ENCODE measurements around the gene SRGAP1. TPM values are rescaled to one million over a fixed set of nuclear protein-coding genes. Genes with fewer than 3 reads are reported as not detected.
A peak's percentile ranks its signal among the peaks of the same experiment; 100 is the strongest.

Gene SRGAP1
- total RNA-seq, 1 donor from 2014 or later: 3.0 TPM

DNA sequence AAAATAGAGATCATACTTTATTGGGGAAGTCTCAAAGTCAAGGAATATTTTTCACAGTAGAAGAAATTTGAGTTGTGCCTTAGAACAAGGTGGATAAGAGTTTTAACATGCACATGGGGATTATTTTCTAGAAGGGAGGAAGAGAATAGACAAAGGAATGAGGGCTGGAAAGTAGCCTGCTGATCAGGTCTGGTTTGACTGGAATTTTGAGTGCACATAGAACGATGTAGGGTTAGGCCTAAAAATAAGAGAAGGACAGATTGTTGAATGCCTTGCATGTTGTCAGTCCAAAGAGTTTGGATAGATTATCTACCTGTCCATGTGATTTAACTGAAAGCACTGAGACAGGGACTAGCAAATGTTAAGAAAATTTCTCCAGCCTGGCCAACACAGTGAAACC lies 87.2 kb downstream of the SRGAP1 start:
- no peak overlapping the region for H3K27ac ChIP-seq
- Mint-ChIP-seq H3K9me3 (peaks cover 9% of the 10 kb centered on the region), H3K4me3 (no peak overlapping the region), H3K36me3 (peaks cover 7% of the 10 kb centered on the region), H3K27ac (peak overlapping the region; percentile 32), H3K4me1 (no peaks in the 10 kb centered on the region), H3K27me3 (ENCODE audit: insufficient read depth, low read depth) (no peaks in the 10 kb centered on the region)
- H3K36me3 ChIP-seq: no peaks in the 10 kb centered on the region
- no peaks in the 10 kb centered on the region for H3F3A ChIP-seq (ENCODE audit: low read depth)
- no peaks in the 10 kb centered on the region for H3K9me3 ChIP-seq (ENCODE audit: low read depth)
- no peak overlapping the region for H3K4me3 ChIP-seq
- H3K4me2 ChIP-seq: no peak overlapping the region
- H3K4me1 ChIP-seq: no peaks in the 10 kb centered on the region
- no peak overlapping the region for H3K9ac ChIP-seq
- TF ChIP-seq EZH2 (IDR thresholded peaks at IDR 0.05): no peak
- no peaks in the 10 kb centered on the region for H4K20me1 ChIP-seq (ENCODE audit: low read depth)
- H2AFZ ChIP-seq (replicated peaks): no peak overlapping the region
- H3K79me2 ChIP-seq (ENCODE audit: low read depth): no peaks in the 10 kb centered on the region
- no peaks in the 10 kb centered on the region for H3K27me3 ChIP-seq
- no peak for DNase-seq (ENCODE audit: low spot score)

DNA sequence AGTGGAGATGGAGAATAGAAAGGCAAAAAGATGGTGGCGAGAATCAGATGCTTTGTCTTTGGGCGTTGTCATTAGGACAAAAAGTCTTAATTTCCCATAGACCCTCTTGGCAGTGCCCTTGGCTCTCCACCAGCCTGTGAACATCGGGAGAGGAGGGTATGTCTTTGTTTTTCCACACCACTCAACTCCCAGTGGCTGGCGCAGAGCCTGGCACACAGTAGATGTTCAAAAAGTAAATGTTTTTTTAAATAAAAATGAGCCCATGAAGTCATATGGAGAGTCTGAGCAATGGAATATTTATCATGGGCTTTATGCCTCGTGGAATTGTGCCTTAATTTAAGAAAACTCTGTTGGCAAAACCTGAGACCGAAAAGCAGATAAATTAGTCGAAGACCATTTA lies 90.4 kb downstream of the SRGAP1 start:
- DNase-seq (ENCODE audit: low spot score): no peak
- no peaks in the 10 kb centered on the region for H3K36me3 ChIP-seq
- H3K9me3 ChIP-seq (ENCODE audit: low read depth): no peaks in the 10 kb centered on the region
- H3K9me3 Mint-ChIP-seq: peaks cover 4% of the 10 kb centered on the region
- no peaks in the 10 kb centered on the region for H3F3A ChIP-seq (ENCODE audit: low read depth)
- H3K4me1 Mint-ChIP-seq: peaks cover 11% of the 10 kb centered on the region
- H3K4me2 ChIP-seq: no peak overlapping the region
- H4K20me1 ChIP-seq (ENCODE audit: low read depth): no peaks in the 10 kb centered on the region
- no peak overlapping the region for H2AFZ ChIP-seq (replicated peaks)
- H3K27me3 ChIP-seq: no peaks in the 10 kb centered on the region
- H3K36me3 Mint-ChIP-seq: peaks cover 5% of the 10 kb centered on the region
- TF ChIP-seq EZH2 (IDR thresholded peaks at IDR 0.05) (no peak), CTCF (IDR thresholded peaks at IDR 0.05) (no peak), EZH2phosphoT487 (IDR thresholded peaks at IDR 0.05) (no peak)
- no peak overlapping the region for H3K27ac ChIP-seq
- no peak overlapping the region for H3K9ac ChIP-seq
- H3K27me3 Mint-ChIP-seq (ENCODE audit: insufficient read depth, low read depth): no peaks in the 10 kb centered on the region
- H3K4me3 Mint-ChIP-seq: no peak overlapping the region
- no peaks in the 10 kb centered on the region for H3K4me1 ChIP-seq
- H3K79me2 ChIP-seq (ENCODE audit: low read depth): no peaks in the 10 kb centered on the region
- no peak overlapping the region for H3K4me3 ChIP-seq
- H3K27ac Mint-ChIP-seq: no peak overlapping the region

DNA sequence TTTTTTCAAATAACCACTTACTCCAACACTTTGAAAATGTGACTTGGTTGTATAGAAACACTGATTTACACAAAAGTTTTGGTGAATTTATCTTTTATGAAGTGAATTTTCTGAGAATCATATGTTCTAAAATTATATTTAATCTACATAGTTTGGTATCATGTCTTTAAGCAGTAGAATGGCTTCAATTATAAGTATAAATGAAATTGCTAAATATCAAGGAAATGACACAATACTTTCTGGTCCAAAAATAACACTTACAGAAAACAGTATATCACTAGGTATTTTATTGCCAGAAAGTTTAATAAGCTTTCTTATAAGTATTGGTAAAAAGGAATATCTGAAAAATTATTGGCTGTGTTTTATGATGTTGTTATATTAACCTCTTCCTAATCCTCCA lies 90.9 kb downstream of the SRGAP1 start:
- no peaks in the 10 kb centered on the region for H3K79me2 ChIP-seq (ENCODE audit: low read depth)
- H3K4me1 Mint-ChIP-seq: peaks cover 15% of the 10 kb centered on the region
- H3K9me3 Mint-ChIP-seq: peaks cover 4% of the 10 kb centered on the region

More for the DNA sequence above, 90.9 kb downstream of the SRGAP1 start:
- H3K4me3 ChIP-seq: no peak overlapping the region
- H2AFZ ChIP-seq (replicated peaks): no peak overlapping the region
- H4K20me1 ChIP-seq (ENCODE audit: low read depth): no peaks in the 10 kb centered on the region
- H3K27ac ChIP-seq: no peak overlapping the region
- H3F3A ChIP-seq (ENCODE audit: low read depth): no peaks in the 10 kb centered on the region
- no peaks in the 10 kb centered on the region for H3K36me3 ChIP-seq
- H3K9ac ChIP-seq: no peak overlapping the region
- no peaks in the 10 kb centered on the region for H3K27me3 ChIP-seq
- H3K4me2 ChIP-seq: no peak overlapping the region
- H3K4me3 Mint-ChIP-seq: no peak overlapping the region
- H3K9me3 ChIP-seq (ENCODE audit: low read depth): no peaks in the 10 kb centered on the region
- DNase-seq (ENCODE audit: low spot score): no peak
- H3K27ac Mint-ChIP-seq: no peak overlapping the region
- TF ChIP-seq EZH2 (IDR thresholded peaks at IDR 0.05): no peak
- no peak for TF ChIP-seq CTCF (IDR thresholded peaks at IDR 0.05)
- peaks cover 3% of the 10 kb centered on the region for H3K4me1 ChIP-seq
- H3K27me3 Mint-ChIP-seq (ENCODE audit: insufficient read depth, low read depth): no peaks in the 10 kb centered on the region
- peaks cover 5% of the 10 kb centered on the region for H3K36me3 Mint-ChIP-seq
